A549 (cell line): ENCODE measurements around the gene WNK4. TPM values are rescaled to one million over a fixed set of nuclear protein-coding genes. Genes with fewer than 3 reads are reported as not detected.

Experiments
- ATAC-seq, 2 experiments: fragments of 200-7000 bp in 1 of 2; fragments of >200 bp in 1 of 2; cut with Nextera tagmentation in 1 of 2; cut with Tn5 transposase in 1 of 2; 3 replicates each; pipeline versions ENCODE4 v1.8.0 to v1.9.1; 2018 to 2020; ENCODE audit warnings: mild to moderate bottlenecking in 1 of 2, moderate library complexity in 1 of 2
- CTCF ChIA-PET: fragments of 300-600 bp; sonication (Branson Sonifier 250); formaldehyde crosslinking; extraction: SDS; loops from one replicate; lab custom pipeline; 2021; ENCODE audit warnings: antibody characterized with exemption, inconsistent platforms; lab: Yijun Ruan, JAX
- POLR2A ChIA-PET: fragments of 350-600 bp; formaldehyde crosslinking; extraction: SDS; loops from one replicate; lab custom pipeline; 2021; ENCODE audit warnings: antibody characterized with exemption, inconsistent platforms; lab: Yijun Ruan, JAX
- DNase-seq, 2 experiments: peaks; one replicate each; pipeline versions ENCODE4 v3.0.0 to v3.0.0-alpha.2; 2011 to 2016; ENCODE audit warnings: low read depth in 1 of 2, low spot score in 1 of 2
- FAIRE-seq: peaks from 2 replicates; lab custom pipeline; 2011; peaks lifted over from hg19 to GRCh38; lab: Jason Lieb, UNC
- H3K27ac ChIP-seq, 2 experiments: fragments of >200 bp; sonication (Bioruptor Twin); formaldehyde crosslinking; 3 replicates each; pipeline ENCODE4 v1.5.1; 2016 to 2017
- H3K4me1 ChIP-seq: fragments of >200 bp; sonication (Bioruptor Twin); formaldehyde crosslinking; 3 replicates; pipeline ENCODE4 v1.6.1; 2016
- H3K4me2 ChIP-seq: fragments of >200 bp; sonication (Bioruptor Twin); formaldehyde crosslinking; 3 replicates; pipeline ENCODE4 v1.6.1; 2016
- H3K4me3 ChIP-seq: fragments of >200 bp; sonication (Bioruptor Twin); formaldehyde crosslinking; 3 replicates; pipeline ENCODE4 v1.5.1; 2016
- H3K9me3 ChIP-seq: fragments of >200 bp; sonication (Bioruptor Twin); formaldehyde crosslinking; 3 replicates; pipeline ENCODE4 v1.6.1; 2016
- CBX8 ChIP-seq: fragments of 200-600 bp; sonication (generic); IDR thresholded peaks from 2 replicates; pipeline ENCODE4 v1.6.1; 2016
- CHD2 ChIP-seq: fragments of 150-350 bp; IDR thresholded peaks from 2 replicates; pipeline ENCODE4 v1.6.1; 2014; ENCODE audit warnings: low read length; ENCODE audit not compliant: partially characterized antibody
- CHD4 ChIP-seq: fragments of 200-600 bp; sonication (generic); IDR thresholded peaks from 2 replicates; pipeline ENCODE4 v1.6.1; 2016; ENCODE audit warnings: antibody characterized with exemption, mild to moderate bottlenecking, borderline replicate concordance
- ESRRA ChIP-seq: fragments of 150-350 bp; IDR thresholded peaks from 2 replicates; pipeline ENCODE4 v1.6.1; 2014; ENCODE audit warnings: mild to moderate bottlenecking, low read length, borderline replicate concordance
- FOSB ChIP-seq: fragments of 250-450 bp; sonication (Bioruptor Pico); IDR thresholded peaks from 2 replicates; pipeline ENCODE4 v1.5.0; 2020; ENCODE audit warnings: mild to moderate bottlenecking, moderate library complexity
- FOSL2 ChIP-seq, 2 experiments: fragments of 450-650 bp in 1 of 2; fragments of >200 bp in 1 of 2; sonication (Bioruptor Twin) in 1 of 2; formaldehyde crosslinking; IDR thresholded peaks; 2 replicates each; pipeline versions ENCODE4 v1.5.0 to v1.6.1; 2016 to 2020; ENCODE audit warnings: mild to moderate bottlenecking in 1 of 2, moderate library complexity in 1 of 2
- FOXS1 ChIP-seq: fragments of 250-450 bp; sonication (Bioruptor Pico); IDR thresholded peaks from 2 replicates; pipeline ENCODE4 v1.5.0; 2020; ENCODE audit warnings: mild to moderate bottlenecking, moderate library complexity
- HDAC2 ChIP-seq: fragments of 200-600 bp; sonication (generic); IDR thresholded peaks from 2 replicates; pipeline ENCODE4 v1.6.1; 2016
- HOXB13 ChIP-seq: fragments of 250-450 bp; sonication (Bioruptor Pico); IDR thresholded peaks from 2 replicates; pipeline ENCODE4 v1.5.0; 2020; ENCODE audit warnings: low read depth, mild to moderate bottlenecking, moderate library complexity
- MYC ChIP-seq: IDR thresholded peaks from 2 replicates; pipeline ENCODE4 v1.6.1; 2012; ENCODE audit warnings: mild to moderate bottlenecking, inconsistent platforms, low read length, improper control_type of control experiment, borderline replicate concordance
- NPAS2 ChIP-seq: fragments of 250-450 bp; sonication (Bioruptor Pico); IDR thresholded peaks from 2 replicates; pipeline ENCODE4 v1.8.0; 2022; ENCODE audit warnings: mild to moderate bottlenecking, moderate library complexity, borderline replicate concordance
- PHF8 ChIP-seq: fragments of 200-600 bp; sonication (generic); IDR thresholded peaks from 2 replicates; pipeline ENCODE4 v1.6.1; 2016; ENCODE audit warnings: low read depth, mild to moderate bottlenecking, antibody characterized with exemption, moderate library complexity, borderline replicate concordance
- RAD21 ChIP-seq, 2 experiments: fragments of >200 bp in 1 of 2; sonication (Bioruptor Twin) in 1 of 2; formaldehyde crosslinking in 1 of 2; IDR thresholded peaks in 1 of 2; conservative IDR thresholded peaks in 1 of 2; 2 replicates in 1 of 2; 3 replicates in 1 of 2; pipeline ENCODE4 v1.6.1; 2012 to 2018; ENCODE audit warnings: inconsistent platforms in 1 of 2
- RNF2 ChIP-seq: fragments of 200-600 bp; sonication (generic); IDR thresholded peaks from 2 replicates; pipeline ENCODE4 v1.6.1; 2016; ENCODE audit warnings: low read depth, mild to moderate bottlenecking, antibody characterized with exemption, moderate library complexity, borderline replicate concordance
- WGBS: methylation state at CpG from one replicate; pipeline ENCODE4 v1.1.6; 2017; ENCODE audit errors: missing lambda C conversion rate; 5-methylcytosine and 5-hydroxymethylcytosine counted together
- polyA plus RNA-seq, 4 experiments: library from polyadenylated mRNA; depleted of rRNA in 3 of 4; stranded (reverse); fragments of >200 nt; fragmentation: RNase III in 1 of 4; extraction: RNeasy Plus Mini Kit Qiagen cat#74134 plus additional on column Dnase treatment in 1 of 4; gene quantifications; 2 replicates in 3 of 4; 3 replicates in 1 of 4; pipeline ENCODE4 v1.2.3, GENCODE V29; 2011 to 2017
- TF ChIP-seq, protein P1 (sequence below): fragments of 250-450 bp; sonication (Bioruptor Pico); IDR thresholded peaks from 2 replicates; pipeline ENCODE4 v1.5.0; 2020; ENCODE audit warnings: low read depth, mild to moderate bottlenecking, moderate library complexity
- TF ChIP-seq, protein P2 (sequence below): fragments of >200 bp; sonication (Bioruptor Twin); formaldehyde crosslinking; IDR thresholded peaks from 3 replicates; pipeline ENCODE4 v1.5.1; 2016
- TF ChIP-seq, protein P3 (sequence below): IDR thresholded peaks from 2 replicates; pipeline ENCODE4 v1.6.1; 2012
- TF ChIP-seq, protein P4 (sequence below): fragments of >200 bp; sonication (Bioruptor Twin); formaldehyde crosslinking; IDR thresholded peaks from 3 replicates; pipeline ENCODE4 v1.6.1; 2016
- TF ChIP-seq, protein P5 (sequence below): IDR thresholded peaks from 2 replicates; pipeline ENCODE4 v1.6.1; 2012; ENCODE audit warnings: low read depth, borderline replicate concordance
- TF ChIP-seq, protein P6 (sequence below): fragments of 450-650 bp; IDR thresholded peaks from 2 replicates; pipeline ENCODE4 v1.6.1; 2014; ENCODE audit warnings: antibody characterized with exemption

Gene WNK4
- polyA plus RNA-seq, 2 of the 4 experiments (the other 2 are of a cell fraction), result 1.1 to 1.5 TPM

DNA sequence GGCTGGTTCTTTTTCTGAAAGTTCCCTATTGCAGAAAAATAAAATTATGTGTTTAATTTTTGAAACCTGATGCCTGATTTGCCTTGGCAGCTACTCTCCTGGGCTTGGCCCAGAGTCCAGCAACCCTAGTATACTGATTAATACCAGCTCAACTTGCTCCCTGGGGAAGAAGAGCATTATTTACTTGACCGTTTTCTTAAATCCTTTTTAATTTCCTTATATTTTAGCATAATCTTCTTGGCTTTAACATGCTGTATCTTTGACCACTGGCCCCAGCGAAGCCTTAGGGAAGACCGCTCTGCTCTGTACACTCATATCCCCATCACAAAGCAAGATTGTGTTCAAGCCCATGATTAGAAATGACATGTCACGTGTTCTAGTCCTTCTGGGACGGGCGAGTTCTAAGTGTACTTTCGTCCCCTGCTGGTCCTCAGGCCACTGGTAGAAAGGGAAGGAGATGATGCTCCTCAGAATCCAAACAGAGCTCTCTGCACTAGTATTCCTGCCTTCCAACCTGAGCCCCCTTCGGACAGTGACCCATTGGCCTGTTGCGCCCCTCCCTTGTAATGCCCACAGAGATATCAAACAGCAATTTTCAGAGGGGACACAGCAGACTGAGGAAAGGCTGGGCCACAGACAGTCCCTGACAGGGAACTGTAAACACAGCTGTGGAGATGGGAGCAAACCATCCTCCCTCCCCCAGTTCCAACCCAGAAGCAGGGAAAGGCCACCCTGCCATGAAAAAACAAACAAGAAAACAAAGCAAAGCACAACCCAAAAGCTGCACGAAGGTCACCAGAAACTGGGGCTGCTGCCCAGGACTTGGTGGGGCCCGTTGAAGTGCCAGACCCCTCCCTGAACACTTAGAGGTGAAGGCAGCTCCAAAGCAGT lies 31.3 kb upstream of the WNK4 start:
- no peaks in the 10 kb centered on the region for H3K4me1 ChIP-seq
- TF ChIP-seq, protein P1, sequence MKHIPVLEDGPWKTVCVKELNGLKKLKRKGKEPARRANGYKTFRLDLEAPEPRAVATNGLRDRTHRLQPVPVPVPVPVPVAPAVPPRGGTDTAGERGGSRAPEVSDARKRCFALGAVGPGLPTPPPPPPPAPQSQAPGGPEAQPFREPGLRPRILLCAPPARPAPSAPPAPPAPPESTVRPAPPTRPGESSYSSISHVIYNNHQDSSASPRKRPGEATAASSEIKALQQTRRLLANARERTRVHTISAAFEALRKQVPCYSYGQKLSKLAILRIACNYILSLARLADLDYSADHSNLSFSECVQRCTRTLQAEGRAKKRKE (CRISPR knock-in tag), result no peak
- TF ChIP-seq FOXS1 (CRISPR knock-in tag) (no peak), ESRRA (no peak), HOXB13 (CRISPR knock-in tag) (no peak), CBX8 (no peak), NPAS2 (no peak), PHF8 (no peak), CHD4 (no peak), CHD2 (no peak), HDAC2 (no peak), MYC (no peak), FOSL2 (IDR thresholded peaks at IDR 0.05) (no peak), FOSL2 (CRISPR knock-in tag; IDR thresholded peaks at IDR 0.05) (no peak), RNF2 (no peak), RAD21 (conservative IDR thresholded peaks at IDR 0.05 in 1 of 2, IDR thresholded peaks at IDR 0.05 in 1 of 2) (no peak), FOSB (CRISPR knock-in tag) (no peak)
- TF ChIP-seq, protein P2, sequence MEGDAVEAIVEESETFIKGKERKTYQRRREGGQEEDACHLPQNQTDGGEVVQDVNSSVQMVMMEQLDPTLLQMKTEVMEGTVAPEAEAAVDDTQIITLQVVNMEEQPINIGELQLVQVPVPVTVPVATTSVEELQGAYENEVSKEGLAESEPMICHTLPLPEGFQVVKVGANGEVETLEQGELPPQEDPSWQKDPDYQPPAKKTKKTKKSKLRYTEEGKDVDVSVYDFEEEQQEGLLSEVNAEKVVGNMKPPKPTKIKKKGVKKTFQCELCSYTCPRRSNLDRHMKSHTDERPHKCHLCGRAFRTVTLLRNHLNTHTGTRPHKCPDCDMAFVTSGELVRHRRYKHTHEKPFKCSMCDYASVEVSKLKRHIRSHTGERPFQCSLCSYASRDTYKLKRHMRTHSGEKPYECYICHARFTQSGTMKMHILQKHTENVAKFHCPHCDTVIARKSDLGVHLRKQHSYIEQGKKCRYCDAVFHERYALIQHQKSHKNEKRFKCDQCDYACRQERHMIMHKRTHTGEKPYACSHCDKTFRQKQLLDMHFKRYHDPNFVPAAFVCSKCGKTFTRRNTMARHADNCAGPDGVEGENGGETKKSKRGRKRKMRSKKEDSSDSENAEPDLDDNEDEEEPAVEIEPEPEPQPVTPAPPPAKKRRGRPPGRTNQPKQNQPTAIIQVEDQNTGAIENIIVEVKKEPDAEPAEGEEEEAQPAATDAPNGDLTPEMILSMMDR, result no peak
- TF ChIP-seq, protein P3, sequence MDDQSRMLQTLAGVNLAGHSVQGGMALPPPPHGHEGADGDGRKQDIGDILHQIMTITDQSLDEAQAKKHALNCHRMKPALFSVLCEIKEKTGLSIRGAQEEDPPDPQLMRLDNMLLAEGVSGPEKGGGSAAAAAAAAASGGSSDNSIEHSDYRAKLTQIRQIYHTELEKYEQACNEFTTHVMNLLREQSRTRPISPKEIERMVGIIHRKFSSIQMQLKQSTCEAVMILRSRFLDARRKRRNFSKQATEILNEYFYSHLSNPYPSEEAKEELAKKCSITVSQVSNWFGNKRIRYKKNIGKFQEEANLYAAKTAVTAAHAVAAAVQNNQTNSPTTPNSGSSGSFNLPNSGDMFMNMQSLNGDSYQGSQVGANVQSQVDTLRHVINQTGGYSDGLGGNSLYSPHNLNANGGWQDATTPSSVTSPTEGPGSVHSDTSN, result no peak
- TF ChIP-seq, protein P4, sequence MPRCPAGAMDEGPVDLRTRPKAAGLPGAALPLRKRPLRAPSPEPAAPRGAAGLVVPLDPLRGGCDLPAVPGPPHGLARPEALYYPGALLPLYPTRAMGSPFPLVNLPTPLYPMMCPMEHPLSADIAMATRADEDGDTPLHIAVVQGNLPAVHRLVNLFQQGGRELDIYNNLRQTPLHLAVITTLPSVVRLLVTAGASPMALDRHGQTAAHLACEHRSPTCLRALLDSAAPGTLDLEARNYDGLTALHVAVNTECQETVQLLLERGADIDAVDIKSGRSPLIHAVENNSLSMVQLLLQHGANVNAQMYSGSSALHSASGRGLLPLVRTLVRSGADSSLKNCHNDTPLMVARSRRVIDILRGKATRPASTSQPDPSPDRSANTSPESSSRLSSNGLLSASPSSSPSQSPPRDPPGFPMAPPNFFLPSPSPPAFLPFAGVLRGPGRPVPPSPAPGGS, result no peak
- TF ChIP-seq, protein P5, sequence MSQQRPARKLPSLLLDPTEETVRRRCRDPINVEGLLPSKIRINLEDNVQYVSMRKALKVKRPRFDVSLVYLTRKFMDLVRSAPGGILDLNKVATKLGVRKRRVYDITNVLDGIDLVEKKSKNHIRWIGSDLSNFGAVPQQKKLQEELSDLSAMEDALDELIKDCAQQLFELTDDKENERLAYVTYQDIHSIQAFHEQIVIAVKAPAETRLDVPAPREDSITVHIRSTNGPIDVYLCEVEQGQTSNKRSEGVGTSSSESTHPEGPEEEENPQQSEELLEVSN, result no peak
- TF ChIP-seq, protein P6, sequence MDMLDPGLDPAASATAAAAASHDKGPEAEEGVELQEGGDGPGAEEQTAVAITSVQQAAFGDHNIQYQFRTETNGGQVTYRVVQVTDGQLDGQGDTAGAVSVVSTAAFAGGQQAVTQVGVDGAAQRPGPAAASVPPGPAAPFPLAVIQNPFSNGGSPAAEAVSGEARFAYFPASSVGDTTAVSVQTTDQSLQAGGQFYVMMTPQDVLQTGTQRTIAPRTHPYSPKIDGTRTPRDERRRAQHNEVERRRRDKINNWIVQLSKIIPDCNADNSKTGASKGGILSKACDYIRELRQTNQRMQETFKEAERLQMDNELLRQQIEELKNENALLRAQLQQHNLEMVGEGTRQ, result no peak
- TF ChIP-seq, all 56 proteins: peak for 0
- no peak for FAIRE-seq
- CTCF ChIA-PET, result interaction anchor here (0.6 to 8.9 kb wide), 13 partner anchors 10 to 188 kb away, joined by 3 to 114 read pairs (median 3); partner anchors contain the start of genes BECN1, CNTD1, COA3 and RAMP2
- no peak overlapping the region for H3K4me3 ChIP-seq
- H3K27ac ChIP-seq, result no peak overlapping the region
- peaks cover 7% of the 10 kb centered on the region; the same call in 1 of the 3 replicates for H3K9me3 ChIP-seq
- no peak for ATAC-seq
- no peak overlapping the region for H3K4me2 ChIP-seq
- 64% methylated on average over 11 of the region's 11 CpGs for WGBS
- no peak for DNase-seq
- POLR2A ChIA-PET, result interaction anchor here (1.0 to 1.6 kb wide), 3 partner anchors 11 to 249 kb away, joined by 3 to 4 read pairs (median 3); partner anchors contain the start of genes BECN1 and RAMP2
